GM12875 (cell line): ENCODE data around the gene M1AP.

Experiments used
- H3K4me3 ChIP-seq: one replicate; pipeline ENCODE4 v1.5.1; 2011; ENCODE audit warnings: low read depth, low read length, control low read depth
- TF ChIP-seq, protein P1 (sequence below): IDR thresholded peaks from 2 replicates; pipeline ENCODE4 v1.5.1; 2011; ENCODE audit warnings: low read depth, mild to moderate bottlenecking, control low read depth, inconsistent platforms, low read length, moderate library complexity, borderline replicate concordance; ENCODE audit not compliant: insufficient read depth

M1AP gene

DNA sequence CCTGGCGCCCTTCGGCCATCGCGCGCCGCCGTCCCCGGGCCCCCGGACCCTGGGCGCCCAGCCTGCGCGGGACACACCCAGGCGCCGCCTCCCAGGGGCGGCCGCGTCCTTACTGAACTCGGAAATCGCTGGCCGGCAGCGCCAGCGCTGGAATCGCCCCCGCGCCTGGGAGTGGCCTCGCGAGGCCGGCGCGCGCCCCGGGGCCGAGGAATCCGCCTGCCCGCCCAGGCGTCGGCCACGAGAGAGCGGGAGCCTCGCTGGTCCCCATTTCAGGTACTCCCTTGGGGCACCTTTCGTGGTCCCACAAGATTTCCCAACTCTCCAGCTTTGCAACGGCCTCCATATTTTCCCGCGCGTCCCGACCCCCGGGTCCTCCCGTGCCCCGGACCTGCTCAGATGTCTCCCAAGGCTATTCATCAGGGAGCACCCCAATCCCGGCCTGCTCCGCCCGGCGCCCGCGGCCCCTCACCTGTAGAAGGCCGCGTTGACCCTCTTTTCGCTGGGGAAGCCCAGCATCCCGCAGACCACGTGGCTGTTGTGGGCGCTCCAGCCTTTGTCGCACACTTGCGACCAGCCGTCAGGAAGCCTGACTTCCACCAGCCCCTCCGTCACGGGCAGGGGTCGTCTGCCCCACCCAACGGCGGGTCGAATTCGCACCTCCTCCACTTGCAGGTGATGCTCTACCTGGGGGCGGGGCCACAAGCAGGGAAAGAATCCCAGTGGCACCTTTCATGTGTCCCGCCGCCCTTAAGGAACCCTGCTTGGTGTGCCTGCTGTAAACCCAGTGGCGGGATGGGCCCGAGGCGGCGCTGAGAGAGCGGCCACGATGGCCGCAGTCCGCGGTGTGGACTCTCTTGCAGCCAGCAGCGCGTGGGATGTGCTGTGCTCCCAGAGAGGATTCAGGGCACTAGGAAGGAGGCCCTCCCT is 99.0 kb downstream of the M1AP start:
- peak overlapping the region; percentile 78 for H3K4me3 ChIP-seq
- TF ChIP-seq, protein P1, sequence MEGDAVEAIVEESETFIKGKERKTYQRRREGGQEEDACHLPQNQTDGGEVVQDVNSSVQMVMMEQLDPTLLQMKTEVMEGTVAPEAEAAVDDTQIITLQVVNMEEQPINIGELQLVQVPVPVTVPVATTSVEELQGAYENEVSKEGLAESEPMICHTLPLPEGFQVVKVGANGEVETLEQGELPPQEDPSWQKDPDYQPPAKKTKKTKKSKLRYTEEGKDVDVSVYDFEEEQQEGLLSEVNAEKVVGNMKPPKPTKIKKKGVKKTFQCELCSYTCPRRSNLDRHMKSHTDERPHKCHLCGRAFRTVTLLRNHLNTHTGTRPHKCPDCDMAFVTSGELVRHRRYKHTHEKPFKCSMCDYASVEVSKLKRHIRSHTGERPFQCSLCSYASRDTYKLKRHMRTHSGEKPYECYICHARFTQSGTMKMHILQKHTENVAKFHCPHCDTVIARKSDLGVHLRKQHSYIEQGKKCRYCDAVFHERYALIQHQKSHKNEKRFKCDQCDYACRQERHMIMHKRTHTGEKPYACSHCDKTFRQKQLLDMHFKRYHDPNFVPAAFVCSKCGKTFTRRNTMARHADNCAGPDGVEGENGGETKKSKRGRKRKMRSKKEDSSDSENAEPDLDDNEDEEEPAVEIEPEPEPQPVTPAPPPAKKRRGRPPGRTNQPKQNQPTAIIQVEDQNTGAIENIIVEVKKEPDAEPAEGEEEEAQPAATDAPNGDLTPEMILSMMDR: no peak

DNA sequence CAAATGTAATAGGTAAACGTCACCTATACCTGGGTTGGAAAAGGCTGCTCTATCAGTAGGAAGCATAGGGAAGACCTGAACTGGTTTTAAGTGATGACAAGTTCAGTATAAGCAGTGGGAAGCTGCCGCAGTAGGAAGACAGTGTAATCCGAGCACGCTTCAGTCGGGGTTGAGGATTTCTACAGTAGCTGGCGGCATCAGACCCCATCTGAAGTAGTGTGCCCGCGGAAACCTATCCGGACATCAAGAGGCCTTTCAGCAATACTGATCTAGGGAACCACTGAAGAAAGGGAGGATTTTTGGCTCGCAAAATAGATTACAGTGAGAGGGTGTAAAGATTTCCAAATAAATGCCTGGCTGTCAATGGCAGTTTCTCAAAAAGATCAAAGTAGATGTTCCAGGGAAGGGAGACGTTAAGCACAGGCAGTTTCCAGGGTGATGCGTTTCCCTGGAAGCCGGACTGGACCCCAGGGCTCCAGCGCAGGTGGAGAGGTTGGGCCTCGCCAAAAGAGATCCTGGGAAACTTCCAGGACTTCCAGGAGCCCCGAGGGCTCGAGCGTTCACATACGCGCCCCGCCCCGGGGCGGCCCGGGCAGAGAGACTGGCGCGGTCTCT is 99.7 kb downstream of the M1AP start:
- peak overlapping the region; percentile 78 for H3K4me3 ChIP-seq
- TF ChIP-seq, protein P1: no peak

DNA sequence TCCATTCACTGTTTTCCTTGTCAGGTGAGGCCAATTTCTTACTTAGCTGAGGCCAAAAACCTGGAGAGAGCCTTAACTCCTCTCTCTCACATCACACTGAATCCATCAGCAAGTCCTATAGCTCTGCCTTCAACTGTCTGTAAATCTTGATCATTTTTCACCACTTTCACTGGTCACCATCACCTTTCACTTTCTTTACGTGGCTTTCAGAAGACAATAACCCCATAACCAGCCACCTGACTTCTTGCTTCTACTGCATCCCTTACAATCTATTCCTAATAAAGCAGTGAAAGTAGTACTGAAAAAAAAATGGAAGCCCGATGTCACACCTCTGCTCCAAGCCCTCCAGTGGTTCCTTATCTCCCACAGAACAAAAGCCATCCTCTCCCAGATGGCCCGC is 102.1 kb downstream of the M1AP start:
- TF ChIP-seq, protein P1: no peak
- H3K4me3 ChIP-seq: no peak overlapping the region

DNA sequence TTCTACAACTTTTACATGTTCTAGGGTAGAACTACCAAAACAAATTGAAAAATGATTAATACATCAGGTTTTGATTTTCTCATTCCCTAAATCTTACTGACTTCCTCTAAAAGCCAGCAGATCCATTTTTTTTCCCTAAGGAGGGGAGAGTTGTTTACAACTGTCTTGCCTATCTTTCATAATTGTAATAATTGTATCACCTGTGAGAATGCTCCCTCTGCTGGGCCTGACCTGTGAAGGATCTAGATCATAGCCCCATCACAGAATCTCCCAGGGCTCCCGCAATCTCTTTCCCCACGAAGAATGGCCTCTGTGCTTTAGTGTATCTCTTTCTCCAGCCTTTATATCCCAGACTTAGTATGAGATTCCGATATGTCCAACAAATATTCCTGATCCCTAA is 103.5 kb downstream of the M1AP start:
- no peak overlapping the region for H3K4me3 ChIP-seq
- TF ChIP-seq, protein P1: 0 out of 2 replicates have a peak, but pooled peaks have one; percentile 5

DNA sequence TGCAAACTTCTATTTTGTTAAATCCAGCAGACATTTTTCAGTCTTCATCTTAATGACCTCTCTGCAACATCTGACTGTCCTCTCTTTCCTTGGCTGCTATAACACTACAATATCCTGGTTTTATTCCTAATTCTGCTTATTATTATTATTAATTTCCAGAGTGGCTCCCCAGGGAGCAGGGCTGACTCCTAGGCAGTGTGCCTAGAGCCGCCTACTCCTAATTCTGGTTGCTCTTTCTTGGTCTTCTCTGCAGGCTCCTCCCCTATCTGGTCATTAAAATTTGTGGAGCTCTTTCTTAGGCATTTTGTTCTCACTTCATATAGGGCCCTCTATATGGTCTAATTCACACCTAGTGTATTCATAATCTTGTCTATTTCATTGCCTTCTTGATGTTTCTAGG is 105.2 kb downstream of the M1AP start:
- H3K4me3 ChIP-seq: no peak overlapping the region
- TF ChIP-seq, protein P1: no peak

DNA sequence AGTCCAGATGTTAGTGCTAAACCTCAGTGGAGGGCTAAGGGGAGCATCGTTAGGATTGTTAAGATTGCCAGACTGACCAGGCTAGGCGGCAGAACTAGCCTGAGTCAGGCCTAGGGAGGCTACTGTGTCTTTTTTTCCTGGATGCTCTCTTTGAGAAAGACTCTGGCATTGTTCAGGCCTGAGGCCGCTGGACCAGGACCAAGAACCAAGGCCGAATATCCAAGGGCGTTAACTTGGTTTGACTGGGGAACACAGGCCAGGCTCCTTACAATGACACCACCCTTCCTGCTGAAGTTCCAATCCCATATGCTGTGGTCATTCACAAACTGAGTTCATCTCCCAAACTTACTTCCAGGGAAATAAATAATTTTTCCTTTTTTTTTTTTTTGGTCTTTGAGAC is 107.8 kb downstream of the M1AP start:
- TF ChIP-seq, protein P1: no peak
- no peak overlapping the region for H3K4me3 ChIP-seq

DNA sequence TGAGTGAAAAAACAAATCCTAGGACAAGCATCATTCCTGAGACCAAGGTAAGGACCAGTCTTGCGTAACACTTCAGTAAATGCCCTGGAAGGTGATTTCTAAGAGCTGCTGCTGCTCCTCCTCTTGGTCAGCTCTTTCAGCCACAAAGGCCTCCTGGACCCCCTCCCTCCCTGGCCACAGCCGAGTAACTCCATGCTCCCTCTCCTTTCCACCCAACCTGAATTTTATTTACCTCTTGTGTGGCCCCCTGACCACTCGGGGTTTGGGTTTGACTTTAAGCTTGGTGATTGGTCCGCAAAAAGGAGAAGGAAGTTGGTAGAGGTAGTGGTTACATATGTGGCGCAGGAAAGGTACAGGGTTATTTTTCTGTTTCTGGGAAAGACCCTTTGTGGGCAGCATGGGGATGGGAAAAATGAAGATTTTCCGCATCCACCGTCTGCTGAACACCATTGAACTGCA is 109.2 kb downstream of the M1AP start:
- H3K4me3 ChIP-seq: no peak overlapping the region
- TF ChIP-seq, protein P1: no peak
